Fibroblast of peridontal ligament (primary cell): ENCODE results near the gene NDUFS8.

Experiments
- DNase-seq: peaks from one replicate; pipeline ENCODE4 v3.0.0-alpha.2; 2010; ENCODE audit errors: extremely low read depth

The NDUFS8 gene

GRCh38 chr11:68077617-68078582 is 47.4 kb downstream of the NDUFS8 start:
- no peak for DNase-seq

GRCh38 chr11:68080860-68081259 is 50.4 kb downstream of the NDUFS8 start:
- DNase-seq = no peak

GRCh38 chr11:68081691-68082090 is 51.2 kb downstream of the NDUFS8 start:
- no peak for DNase-seq

GRCh38 chr11:68082481-68082880 is 52.0 kb downstream of the NDUFS8 start:
- DNase-seq = no peak

- no peak for DNase-seq
Observed at GRCh38 chr11:68083517-68083916, 53.0 kb downstream of the NDUFS8 start.
